Endothelial cell of umbilical vein (primary cell): ENCODE data around the gene MYO9B. TPM values are rescaled to one million over a fixed set of nuclear protein-coding genes. Genes with fewer than 3 reads are reported as not detected.

Experiments
- BruUV-seq: library from RNA; stranded (reverse); fragments of 400-500 nt; replicated peaks from 2 replicates; lab custom pipeline; 2021; lab: Mats Ljungman, UMichigan
- CTCF ChIA-PET: fragments of 300-600, 350-600 bp; sonication (Branson Sonifier 250); formaldehyde crosslinking; loops from one replicate; lab custom pipeline; 2021; ENCODE audit warnings: antibody characterized with exemption, inconsistent platforms; lab: Charles Lee
- POLR2A ChIA-PET: fragments of 300-600, 350-600 bp; sonication (Branson Sonifier 250); formaldehyde crosslinking; loops from one replicate; lab custom pipeline; 2021; ENCODE audit warnings: antibody characterized with exemption, inconsistent platforms; lab: Charles Lee
- DNase-seq: peaks from one replicate; pipeline ENCODE4 v3.0.0-alpha.2; 2011; ENCODE audit warnings: low read depth, low spot score
- FAIRE-seq: peaks from 2 replicates; lab custom pipeline; 2011; peaks lifted over from hg19 to GRCh38; lab: Jason Lieb, UNC
- H2AFZ ChIP-seq: 2 replicates; pipeline ENCODE4 v1.6.0; 2012; ENCODE audit warnings: low read depth, low read length, control low read depth, inconsistent platforms
- H3K27ac ChIP-seq: 2 replicates; pipeline ENCODE4 v1.5.1; 2011; ENCODE audit warnings: low read depth, mild to moderate bottlenecking, control low read depth, low read length, moderate library complexity; ENCODE audit not compliant: insufficient read depth
- H3K27me3 ChIP-seq, 2 experiments: 2 replicates each; pipeline versions ENCODE4 v1.6.0 to v1.6.1; 2011; ENCODE audit warnings: low read length in 2 of 2, mixed read lengths in 1 of 2; ENCODE audit not compliant: control insufficient read depth in 2 of 2, insufficient read depth in 2 of 2
- H3K36me3 ChIP-seq, 2 experiments: 2 replicates in 1 of 2; 3 replicates in 1 of 2; pipeline ENCODE4 v1.5.1; 2011; ENCODE audit warnings: low read length in 2 of 2, mild to moderate bottlenecking in 1 of 2, moderate library complexity in 1 of 2; ENCODE audit not compliant: control insufficient read depth in 2 of 2, insufficient read depth in 2 of 2; ENCODE audit errors: extremely low read depth in 1 of 2
- H3K4me1 ChIP-seq: 3 replicates; pipeline ENCODE4 v1.5.1; 2011; ENCODE audit warnings: mild to moderate bottlenecking, low read length; ENCODE audit not compliant: control insufficient read depth, insufficient read depth; ENCODE audit errors: extremely low read depth
- H3K4me2 ChIP-seq: 2 replicates; pipeline ENCODE4 v1.6.1; 2011; ENCODE audit warnings: low read length, control low read depth, mixed read lengths; ENCODE audit not compliant: insufficient read depth
- H3K4me3 ChIP-seq, 3 experiments: fragments of 200-600 bp in 1 of 3; sonication (generic), shearing (Covaris generic) in 1 of 3; replicated peaks in 1 of 3; 2 replicates each; pipeline ENCODE4 v1.5.1; 2011 to 2016; ENCODE audit warnings: control low read depth in 3 of 3, low read length in 3 of 3, mild to moderate bottlenecking in 2 of 3, inconsistent platforms in 1 of 3, low read depth in 1 of 3, moderate library complexity in 1 of 3; ENCODE audit not compliant: insufficient read depth in 1 of 3
- H3K79me2 ChIP-seq: 2 replicates; pipeline ENCODE4 v1.6.0; 2012; ENCODE audit warnings: low read length, inconsistent platforms; ENCODE audit not compliant: control insufficient read depth, insufficient read depth
- H3K9ac ChIP-seq: replicated peaks from 2 replicates; pipeline ENCODE3; 2011; ENCODE audit warnings: low read length, control low read depth; ENCODE audit not compliant: insufficient read depth; ENCODE audit errors: extremely low read depth
- H3K9me1 ChIP-seq: replicated peaks from 3 replicates; pipeline ENCODE4 v1.6.0; 2011; ENCODE audit warnings: mild to moderate bottlenecking, low read length; ENCODE audit not compliant: control insufficient read depth, insufficient read depth; ENCODE audit errors: extremely low read depth
- H3K9me3 ChIP-seq: replicated peaks from 2 replicates; pipeline ENCODE4 v1.5.1; 2012; ENCODE audit warnings: low read length, inconsistent platforms; ENCODE audit not compliant: control insufficient read depth, insufficient read depth
- H4K20me1 ChIP-seq: replicated peaks from 2 replicates; pipeline ENCODE3; 2011; ENCODE audit warnings: mild to moderate bottlenecking, low read length; ENCODE audit not compliant: control insufficient read depth, insufficient read depth; ENCODE audit errors: extremely low read depth
- EZH2 ChIP-seq: IDR thresholded peaks from 2 replicates; pipeline ENCODE4 v1.6.1; 2012; ENCODE audit warnings: borderline replicate concordance, low read depth, mild to moderate bottlenecking, moderate library complexity, low read length, inconsistent platforms; ENCODE audit not compliant: severe bottlenecking
- FOS ChIP-seq: IDR thresholded peaks from 2 replicates; pipeline ENCODE4 v1.6.1; 2011; ENCODE audit warnings: mild to moderate bottlenecking, low read length, moderate library complexity, borderline replicate concordance; ENCODE audit not compliant: insufficient read depth
- GATA2 ChIP-seq: IDR thresholded peaks from 2 replicates; pipeline ENCODE4 v1.7.0; 2011; ENCODE audit warnings: low read depth, mild to moderate bottlenecking, moderate library complexity, mixed read lengths, low read length; ENCODE audit not compliant: insufficient read length, insufficient read depth
- JUN ChIP-seq: IDR thresholded peaks from 2 replicates; pipeline ENCODE4 v1.6.1; 2011; ENCODE audit warnings: borderline replicate concordance, low read depth; ENCODE audit not compliant: insufficient read length, insufficient read depth
- MAX ChIP-seq: IDR thresholded peaks from 2 replicates; pipeline ENCODE4 v1.6.1; 2011; ENCODE audit not compliant: insufficient read depth, insufficient read length
- MYC ChIP-seq: IDR thresholded peaks from one replicate; pipeline ENCODE4 v1.6.1; 2011; ENCODE audit warnings: mild to moderate bottlenecking, low read depth, low read length
- POLR2A ChIP-seq: IDR thresholded peaks from 2 replicates; pipeline ENCODE4 v1.6.1; 2012; ENCODE audit warnings: low read depth, mild to moderate bottlenecking, control low read depth, low read length
- POLR2AphosphoS5 ChIP-seq: IDR thresholded peaks from 2 replicates; pipeline ENCODE4 v1.6.1; 2012; ENCODE audit warnings: low read depth, mild to moderate bottlenecking, control low read depth, low read length, moderate library complexity; ENCODE audit not compliant: insufficient read depth
- dilution Hi-C: fragments of 300-500 bp; cut with MboI; formaldehyde crosslinking; loops from one replicate; pipeline ENCODE4 v1.15.0; 2019; ENCODE audit warnings: low sequenced_read_pairs; ENCODE audit not compliant: extremely low pct_ligation_motif_present
- intact Hi-C: fragments of 100-400 bp; cut with micrococcal nuclease; formaldehyde crosslinking; loops from one replicate; pipeline ENCODE4 v1.10.0; 2022
- polyA plus RNA-seq, 4 experiments: library from polyadenylated mRNA; depleted of rRNA in 3 of 4; stranded (reverse) in 3 of 4; unstranded in 1 of 4; fragments of >200 nt; gene quantifications; 2 replicates each; pipeline versions ENCODE4 v1.2.1 to v1.2.3, GENCODE V29; 2011 to 2012; ENCODE audit warnings: missing spikeins in 1 of 4
- total RNA-seq: library from RNA; stranded (reverse); gene quantifications from 2 replicates; pipeline ENCODE4 v1.2.3, GENCODE V29; 2021
- TF ChIP-seq, protein P1 (sequence below), 2 donors: IDR thresholded peaks; 1 replicate in 1 of 2; 2 replicates in 1 of 2; pipeline ENCODE4 v1.5.1; 2011; ENCODE audit warnings: low read length in 2 of 2, mild to moderate bottlenecking in 2 of 2, moderate library complexity in 2 of 2, control low read depth in 1 of 2, inconsistent platforms in 1 of 2, low read depth in 1 of 2; ENCODE audit not compliant: insufficient read depth in 1 of 2; ENCODE audit errors: extremely low read depth in 1 of 2

The MYO9B gene
- total and polyA plus RNA-seq, 2 donors (not counting 3 experiments of a cell fraction or from before 2014, with no cell fraction given): 64.4 to 119 TPM

- no peaks in the 10 kb centered on the region for H3K4me1 ChIP-seq
- H2AFZ ChIP-seq: no peak overlapping the region
- no peaks in the 10 kb centered on the region for H3K9me1 ChIP-seq
- H3K9ac ChIP-seq: no peak overlapping the region
- peaks cover 2 to 3% of the 10 kb centered on the region in 2 experiments for H3K27me3 ChIP-seq
- FAIRE-seq (no peak), DNase-seq (no peak)
- H3K79me2 ChIP-seq: no peaks in the 10 kb centered on the region
- H3K9me3 ChIP-seq: no peaks in the 10 kb centered on the region
- ChIA-PET POLR2A (no interaction called here), CTCF (no interaction called here)
- H4K20me1 ChIP-seq: no peaks in the 10 kb centered on the region
- H3K4me2 ChIP-seq: no peak overlapping the region
- dilution Hi-C loops (no loop called here), intact Hi-C loops (no loop called here)
- no peak overlapping the region for H3K27ac ChIP-seq
- H3K36me3 ChIP-seq: no peaks in the 10 kb centered on the region
- TF ChIP-seq GATA2 (no peak), JUN (no peak), MYC (no peak), POLR2A (no peak), FOS (no peak), EZH2 (no peak), POLR2AphosphoS5 (no peak), MAX (no peak)
- TF ChIP-seq, protein P1, sequence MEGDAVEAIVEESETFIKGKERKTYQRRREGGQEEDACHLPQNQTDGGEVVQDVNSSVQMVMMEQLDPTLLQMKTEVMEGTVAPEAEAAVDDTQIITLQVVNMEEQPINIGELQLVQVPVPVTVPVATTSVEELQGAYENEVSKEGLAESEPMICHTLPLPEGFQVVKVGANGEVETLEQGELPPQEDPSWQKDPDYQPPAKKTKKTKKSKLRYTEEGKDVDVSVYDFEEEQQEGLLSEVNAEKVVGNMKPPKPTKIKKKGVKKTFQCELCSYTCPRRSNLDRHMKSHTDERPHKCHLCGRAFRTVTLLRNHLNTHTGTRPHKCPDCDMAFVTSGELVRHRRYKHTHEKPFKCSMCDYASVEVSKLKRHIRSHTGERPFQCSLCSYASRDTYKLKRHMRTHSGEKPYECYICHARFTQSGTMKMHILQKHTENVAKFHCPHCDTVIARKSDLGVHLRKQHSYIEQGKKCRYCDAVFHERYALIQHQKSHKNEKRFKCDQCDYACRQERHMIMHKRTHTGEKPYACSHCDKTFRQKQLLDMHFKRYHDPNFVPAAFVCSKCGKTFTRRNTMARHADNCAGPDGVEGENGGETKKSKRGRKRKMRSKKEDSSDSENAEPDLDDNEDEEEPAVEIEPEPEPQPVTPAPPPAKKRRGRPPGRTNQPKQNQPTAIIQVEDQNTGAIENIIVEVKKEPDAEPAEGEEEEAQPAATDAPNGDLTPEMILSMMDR (IDR thresholded peaks at IDR 0.05; ENCODE audit: extremely low read depth in 1 of 2, insufficient read depth in 1 of 2, low read depth in 1 of 2, low read length in 2 of 2): no peak
- no TSS peak for BruUV-seq
- no peak overlapping the region for H3K4me3 ChIP-seq
These were observed 29.6 kb upstream of the MYO9B start for GRCh38 chr19:17045907-17046502.
